Endothelial cell of umbilical vein (primary cell): ENCODE data around the gene METTL6.

ENCODE experiments used
- CTCF ChIP-seq, 2 donors: IDR thresholded peaks; 1 replicate in 1 of 2; 2 replicates in 1 of 2; pipeline ENCODE4 v1.5.1; 2011; ENCODE audit warnings: low read length in 2 of 2, mild to moderate bottlenecking in 2 of 2, moderate library complexity in 2 of 2, control low read depth in 1 of 2, inconsistent platforms in 1 of 2, low read depth in 1 of 2; ENCODE audit not compliant: insufficient read depth in 1 of 2; ENCODE audit errors: extremely low read depth in 1 of 2
- EZH2 ChIP-seq: IDR thresholded peaks from 2 replicates; pipeline ENCODE4 v1.6.1; 2012; ENCODE audit warnings: borderline replicate concordance, low read depth, mild to moderate bottlenecking, moderate library complexity, low read length, inconsistent platforms; ENCODE audit not compliant: severe bottlenecking
- MAX ChIP-seq: IDR thresholded peaks from 2 replicates; pipeline ENCODE4 v1.6.1; 2011; ENCODE audit not compliant: insufficient read depth, insufficient read length
- POLR2A ChIP-seq: IDR thresholded peaks from 2 replicates; pipeline ENCODE4 v1.6.1; 2012; ENCODE audit warnings: low read depth, mild to moderate bottlenecking, control low read depth, low read length

- TF ChIP-seq CTCF (IDR thresholded peaks at IDR 0.05; ENCODE audit: extremely low read depth in 1 of 2, insufficient read depth in 1 of 2, low read depth in 1 of 2, low read length in 2 of 2) (no peak), POLR2A (no peak), MAX (no peak), EZH2 (no peak)
These were observed 58.7 kb downstream of the METTL6 start for GRCh38 chr3:15368561-15369135.
